OCI-LY1 (cell line): ENCODE measurements around the gene PLXND1.

ENCODE experiments used
- H2AFZ ChIP-seq: fragments of 200-600 bp; sonication (generic), shearing (Covaris generic); 2 replicates; pipeline ENCODE4 v1.6.0; 2014; ENCODE audit warnings: antibody characterized with exemption, mild to moderate bottlenecking, low read length
- H3F3A ChIP-seq: fragments of 200-600 bp; sonication (generic), shearing (Covaris generic); 2 replicates; pipeline ENCODE4 v1.6.0; 2014; ENCODE audit warnings: mild to moderate bottlenecking, antibody characterized with exemption, low read length, moderate library complexity; ENCODE audit not compliant: insufficient read depth
- H3K27ac ChIP-seq: fragments of 200-600 bp; sonication (generic); 2 replicates; pipeline ENCODE4 v1.5.1; 2014; ENCODE audit warnings: low read length, mixed run types, mild to moderate bottlenecking, low read depth; ENCODE audit not compliant: poor library complexity, severe bottlenecking
- H3K27me3 ChIP-seq: fragments of 200-600 bp; sonication (generic); 2 replicates; pipeline ENCODE4 v1.6.0; 2014; ENCODE audit warnings: antibody characterized with exemption, mild to moderate bottlenecking, low read length, moderate library complexity; ENCODE audit not compliant: insufficient read depth
- H3K36me3 ChIP-seq: fragments of 200-600 bp; sonication (generic); 2 replicates; pipeline ENCODE4 v1.6.1; 2014; ENCODE audit warnings: mild to moderate bottlenecking, antibody characterized with exemption, low read length, moderate library complexity, mixed read lengths; ENCODE audit not compliant: insufficient read depth
- H3K4me1 ChIP-seq: fragments of 200-600 bp; sonication (generic); 2 replicates; pipeline ENCODE4 v1.5.1; 2014; ENCODE audit warnings: mild to moderate bottlenecking, low read length, moderate library complexity; ENCODE audit not compliant: insufficient read depth, severe bottlenecking
- H3K4me2 ChIP-seq: fragments of 200-600 bp; sonication (generic), shearing (Covaris generic); 2 replicates; pipeline ENCODE4 v1.6.1; 2014; ENCODE audit warnings: low read length
- H3K4me3 ChIP-seq: fragments of 200-600 bp; sonication (generic); 2 replicates; pipeline ENCODE4 v1.5.1; 2014; ENCODE audit warnings: low read length, low read depth, mild to moderate bottlenecking, mixed read lengths; ENCODE audit not compliant: poor library complexity, severe bottlenecking
- H3K79me2 ChIP-seq: fragments of 200-600 bp; shearing (Covaris generic); 2 replicates; pipeline ENCODE4 v1.6.1; 2016; ENCODE audit warnings: mixed run types, low read length, mixed read lengths; ENCODE audit not compliant: insufficient read depth
- H3K9ac ChIP-seq: fragments of 200-600 bp; sonication (generic), shearing (Covaris generic); 2 replicates; pipeline ENCODE4 v1.6.1; 2014; ENCODE audit warnings: mild to moderate bottlenecking, low read length, mixed read lengths
- H3K9me2 ChIP-seq: fragments of 200-600 bp; sonication (generic), shearing (Covaris generic); 2 replicates; pipeline ENCODE4 v1.6.1; 2014; ENCODE audit warnings: low read depth, mild to moderate bottlenecking, low read length, mixed read lengths
- H3K9me3 ChIP-seq: fragments of 200-600 bp; shearing (Covaris generic); 2 replicates; pipeline ENCODE4 v1.6.1; 2014; ENCODE audit warnings: low read length, mixed read lengths
- H4K20me1 ChIP-seq: fragments of 200-600 bp; sonication (generic), shearing (Covaris generic); 2 replicates; pipeline ENCODE4 v1.6.0; 2016; ENCODE audit warnings: mild to moderate bottlenecking, low read length; ENCODE audit not compliant: insufficient read depth
- EZH2 ChIP-seq: fragments of 200-600 bp; sonication (generic), shearing (Covaris generic); IDR thresholded peaks from 2 replicates; pipeline ENCODE4 v1.8.0; 2017; ENCODE audit warnings: borderline replicate concordance, mixed run types, mild to moderate bottlenecking, antibody characterized with exemption, low read length, moderate library complexity, mixed read lengths
- TF ChIP-seq, protein P1 (sequence below): fragments of 200-600 bp; sonication (generic), shearing (Covaris generic); IDR thresholded peaks from 2 replicates; pipeline ENCODE4 v1.5.1; 2017; ENCODE audit warnings: mild to moderate bottlenecking, antibody characterized with exemption, low read length, moderate library complexity, mixed read lengths

Gene PLXND1

DNA sequence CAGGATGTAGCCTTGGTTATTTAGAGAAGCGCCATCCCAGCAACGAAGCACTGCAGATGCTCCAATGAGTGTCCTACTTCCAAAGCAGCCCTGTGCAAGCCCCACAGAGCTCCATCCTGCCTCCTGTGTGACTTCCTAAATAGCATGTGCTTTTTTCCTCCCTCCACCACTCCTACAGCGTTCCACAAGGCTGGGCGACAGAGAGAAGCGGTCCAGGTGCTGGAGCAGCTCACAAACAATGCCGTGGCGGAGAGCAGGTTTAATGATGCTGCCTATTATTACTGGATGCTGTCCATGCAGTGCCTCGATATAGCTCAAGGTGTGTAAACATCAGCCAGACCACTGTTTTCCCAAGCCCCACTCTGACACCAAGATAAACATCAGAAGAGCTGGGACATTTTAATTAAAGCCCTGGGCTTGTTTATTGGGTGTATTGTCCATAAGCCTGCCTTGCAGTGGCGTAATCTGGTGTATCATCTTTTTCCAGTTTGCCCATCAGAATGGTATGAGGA is 100.2 kb downstream of the PLXND1 start:
- no peaks in the 10 kb centered on the region for H3K79me2 ChIP-seq
- no peak overlapping the region for H3K27ac ChIP-seq
- H3K9me3 ChIP-seq = no peaks in the 10 kb centered on the region
- TF ChIP-seq, protein P1, sequence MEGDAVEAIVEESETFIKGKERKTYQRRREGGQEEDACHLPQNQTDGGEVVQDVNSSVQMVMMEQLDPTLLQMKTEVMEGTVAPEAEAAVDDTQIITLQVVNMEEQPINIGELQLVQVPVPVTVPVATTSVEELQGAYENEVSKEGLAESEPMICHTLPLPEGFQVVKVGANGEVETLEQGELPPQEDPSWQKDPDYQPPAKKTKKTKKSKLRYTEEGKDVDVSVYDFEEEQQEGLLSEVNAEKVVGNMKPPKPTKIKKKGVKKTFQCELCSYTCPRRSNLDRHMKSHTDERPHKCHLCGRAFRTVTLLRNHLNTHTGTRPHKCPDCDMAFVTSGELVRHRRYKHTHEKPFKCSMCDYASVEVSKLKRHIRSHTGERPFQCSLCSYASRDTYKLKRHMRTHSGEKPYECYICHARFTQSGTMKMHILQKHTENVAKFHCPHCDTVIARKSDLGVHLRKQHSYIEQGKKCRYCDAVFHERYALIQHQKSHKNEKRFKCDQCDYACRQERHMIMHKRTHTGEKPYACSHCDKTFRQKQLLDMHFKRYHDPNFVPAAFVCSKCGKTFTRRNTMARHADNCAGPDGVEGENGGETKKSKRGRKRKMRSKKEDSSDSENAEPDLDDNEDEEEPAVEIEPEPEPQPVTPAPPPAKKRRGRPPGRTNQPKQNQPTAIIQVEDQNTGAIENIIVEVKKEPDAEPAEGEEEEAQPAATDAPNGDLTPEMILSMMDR = no peak
- TF ChIP-seq EZH2 = no peak
- no peaks in the 10 kb centered on the region for H3K27me3 ChIP-seq
- H3K9me2 ChIP-seq = no peaks in the 10 kb centered on the region
- H4K20me1 ChIP-seq = no peaks in the 10 kb centered on the region
- no peaks in the 10 kb centered on the region for H3K4me1 ChIP-seq
- H3K36me3 ChIP-seq = no peaks in the 10 kb centered on the region; the same call in 1 of the 2 replicates
- no peak overlapping the region for H3K9ac ChIP-seq
- no peak overlapping the region for H3K4me2 ChIP-seq
- H3F3A ChIP-seq = no peaks in the 10 kb centered on the region
- no peak overlapping the region for H2AFZ ChIP-seq
- no peak overlapping the region for H3K4me3 ChIP-seq

DNA sequence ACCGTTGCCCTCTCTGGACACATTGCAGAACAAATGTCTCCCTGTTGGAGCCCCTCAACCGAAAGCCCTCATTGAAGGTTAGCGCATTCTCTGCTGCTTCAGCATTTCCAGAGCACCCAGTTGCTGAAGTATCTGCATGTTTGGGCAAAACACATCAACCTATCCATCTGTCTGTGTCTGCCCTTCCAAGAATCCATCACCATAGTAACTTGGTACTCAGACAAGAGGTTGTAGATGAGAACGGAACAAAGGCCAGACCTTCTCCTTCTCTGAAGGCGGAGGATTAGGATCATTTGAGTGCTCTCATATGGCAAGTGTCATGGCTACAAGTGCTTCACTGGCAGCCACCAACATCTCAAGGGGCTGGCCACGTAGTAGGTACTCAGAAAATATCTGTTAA is 101.1 kb downstream of the PLXND1 start:
- Histone ChIP-seq H3K4me1 (no peaks in the 10 kb centered on the region), H3K9ac (no peak overlapping the region), H3K9me2 (no peaks in the 10 kb centered on the region), H3K36me3 (peaks cover under 1% of the 10 kb centered on the region; the same call in 1 of the 2 replicates), H3K27ac (no peak overlapping the region), H3K4me3 (no peak overlapping the region), H3K9me3 (no peaks in the 10 kb centered on the region), H4K20me1 (no peaks in the 10 kb centered on the region), H3K4me2 (no peak overlapping the region), H3K27me3 (no peaks in the 10 kb centered on the region), H3K79me2 (no peaks in the 10 kb centered on the region), H2AFZ (no peak overlapping the region), H3F3A (no peaks in the 10 kb centered on the region)
- TF ChIP-seq, protein P1 = no peak
- no peak for TF ChIP-seq EZH2
